Parathyroid adenoma (tissue), 2 donors: ENCODE data around the gene LSAMP.

Source experiments
- H2AFZ ChIP-seq: fragments of 300-600 bp; sonication (generic); one replicate; pipeline ENCODE4 v1.7.0; 2017; ENCODE audit warnings: antibody characterized with exemption, mild to moderate bottlenecking
- H3K27ac ChIP-seq: fragments of 300-600 bp; sonication (generic); one replicate; pipeline ENCODE4 v1.7.0; 2017
- H3K27me3 ChIP-seq: fragments of 300-600 bp; sonication (generic); one replicate; pipeline ENCODE4 v1.7.0; 2017; ENCODE audit warnings: low read length; ENCODE audit not compliant: control insufficient read depth, insufficient read depth
- H3K36me3 ChIP-seq: fragments of 300-600 bp; sonication (generic); one replicate; pipeline ENCODE4 v1.7.0; 2017; ENCODE audit warnings: low read length; ENCODE audit not compliant: control insufficient read depth, insufficient read depth
- H3K4me1 ChIP-seq: fragments of 300-600 bp; sonication (generic); one replicate; pipeline ENCODE4 v1.7.0; 2017; ENCODE audit warnings: control low read depth
- H3K4me2 ChIP-seq: fragments of 300-600 bp; sonication (generic); one replicate; pipeline ENCODE4 v1.7.0; 2017; ENCODE audit warnings: low read length
- H3K4me3 ChIP-seq: fragments of 300-600 bp; sonication (generic); one replicate; pipeline ENCODE4 v1.7.0; 2017; ENCODE audit warnings: low read depth, low read length
- H3K79me2 ChIP-seq: fragments of 300-600 bp; sonication (generic); one replicate; pipeline ENCODE4 v1.7.0; 2017; ENCODE audit warnings: control low read depth
- H3K9ac ChIP-seq: fragments of 300-600 bp; sonication (generic); one replicate; pipeline ENCODE4 v1.7.0; 2017; ENCODE audit warnings: mild to moderate bottlenecking
- H3K9me3 ChIP-seq: fragments of 300-600 bp; sonication (generic); one replicate; pipeline ENCODE4 v1.7.0; 2017; ENCODE audit warnings: low read length; ENCODE audit not compliant: control insufficient read depth
- TF ChIP-seq, protein P1 (sequence below): fragments of 300-600 bp; sonication (generic); IDR thresholded peaks from one replicate; pipeline ENCODE4 v1.7.0; 2017; ENCODE audit warnings: antibody characterized with exemption, mild to moderate bottlenecking
- donor health status: primary hyperparathyroidism.

Gene LSAMP

DNA sequence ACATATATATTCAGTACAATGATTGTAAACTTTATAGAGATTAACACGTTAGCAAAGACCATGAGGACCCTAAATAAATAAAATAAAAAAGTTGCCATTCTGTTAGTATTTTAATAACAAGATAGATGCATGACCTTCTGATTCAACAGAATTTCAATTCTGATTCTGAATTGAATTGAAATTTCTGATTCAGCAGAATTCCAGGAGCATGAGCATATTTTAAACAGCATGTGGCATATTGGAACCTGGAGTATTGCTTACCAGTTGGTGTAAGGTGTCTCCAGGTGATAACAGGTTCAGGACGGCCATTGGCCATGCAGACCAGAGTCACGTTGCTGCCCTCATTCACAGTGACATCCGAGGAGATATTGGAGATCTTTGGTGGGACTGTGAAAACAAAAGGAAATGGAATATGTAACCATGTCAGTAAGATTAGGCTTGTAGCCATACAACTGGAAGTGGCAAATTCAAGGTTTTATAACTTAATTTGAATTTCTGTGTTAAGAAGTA is 426.0 kb downstream of the LSAMP start:
- Histone ChIP-seq H3K4me1 (no peaks in the 10 kb centered on the region), H3K27ac (no peak overlapping the region), H3K9me3 (no peaks in the 10 kb centered on the region), H3K79me2 (no peaks in the 10 kb centered on the region), H3K9ac (no peak overlapping the region), H2AFZ (no peak overlapping the region), H3K36me3 (no peaks in the 10 kb centered on the region), H3K4me3 (no peak overlapping the region), H3K4me2 (no peak overlapping the region), H3K27me3 (no peaks in the 10 kb centered on the region)
- TF ChIP-seq, protein P1, sequence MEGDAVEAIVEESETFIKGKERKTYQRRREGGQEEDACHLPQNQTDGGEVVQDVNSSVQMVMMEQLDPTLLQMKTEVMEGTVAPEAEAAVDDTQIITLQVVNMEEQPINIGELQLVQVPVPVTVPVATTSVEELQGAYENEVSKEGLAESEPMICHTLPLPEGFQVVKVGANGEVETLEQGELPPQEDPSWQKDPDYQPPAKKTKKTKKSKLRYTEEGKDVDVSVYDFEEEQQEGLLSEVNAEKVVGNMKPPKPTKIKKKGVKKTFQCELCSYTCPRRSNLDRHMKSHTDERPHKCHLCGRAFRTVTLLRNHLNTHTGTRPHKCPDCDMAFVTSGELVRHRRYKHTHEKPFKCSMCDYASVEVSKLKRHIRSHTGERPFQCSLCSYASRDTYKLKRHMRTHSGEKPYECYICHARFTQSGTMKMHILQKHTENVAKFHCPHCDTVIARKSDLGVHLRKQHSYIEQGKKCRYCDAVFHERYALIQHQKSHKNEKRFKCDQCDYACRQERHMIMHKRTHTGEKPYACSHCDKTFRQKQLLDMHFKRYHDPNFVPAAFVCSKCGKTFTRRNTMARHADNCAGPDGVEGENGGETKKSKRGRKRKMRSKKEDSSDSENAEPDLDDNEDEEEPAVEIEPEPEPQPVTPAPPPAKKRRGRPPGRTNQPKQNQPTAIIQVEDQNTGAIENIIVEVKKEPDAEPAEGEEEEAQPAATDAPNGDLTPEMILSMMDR: no peak

DNA sequence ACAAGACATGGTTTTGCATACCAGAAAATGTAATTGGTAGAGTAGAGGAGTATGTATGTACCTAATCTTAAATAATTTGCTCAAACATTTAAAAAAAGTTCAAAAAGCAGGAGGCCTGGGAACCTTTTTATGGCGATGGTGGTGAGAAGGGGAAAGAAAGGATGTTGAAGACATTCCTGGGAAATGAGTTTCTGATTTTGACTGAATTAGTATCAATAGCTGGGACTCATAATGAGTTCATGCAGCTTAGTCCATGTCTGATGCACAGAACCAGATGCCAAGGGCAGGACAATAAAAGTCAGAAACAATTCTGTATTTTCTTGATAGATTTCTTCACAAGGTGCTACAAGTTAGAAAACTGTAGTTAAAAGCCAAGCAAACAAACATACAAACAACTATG is 426.6 kb downstream of the LSAMP start:
- H3K27ac ChIP-seq: no peak overlapping the region
- no peaks in the 10 kb centered on the region for H3K27me3 ChIP-seq
- H3K9me3 ChIP-seq: no peaks in the 10 kb centered on the region
- no peak overlapping the region for H3K9ac ChIP-seq
- TF ChIP-seq, protein P1: no peak
- H2AFZ ChIP-seq: no peak overlapping the region
- no peak overlapping the region for H3K4me3 ChIP-seq
- H3K4me2 ChIP-seq: no peak overlapping the region
- H3K36me3 ChIP-seq: no peaks in the 10 kb centered on the region
- no peaks in the 10 kb centered on the region for H3K79me2 ChIP-seq
- no peaks in the 10 kb centered on the region for H3K4me1 ChIP-seq

DNA sequence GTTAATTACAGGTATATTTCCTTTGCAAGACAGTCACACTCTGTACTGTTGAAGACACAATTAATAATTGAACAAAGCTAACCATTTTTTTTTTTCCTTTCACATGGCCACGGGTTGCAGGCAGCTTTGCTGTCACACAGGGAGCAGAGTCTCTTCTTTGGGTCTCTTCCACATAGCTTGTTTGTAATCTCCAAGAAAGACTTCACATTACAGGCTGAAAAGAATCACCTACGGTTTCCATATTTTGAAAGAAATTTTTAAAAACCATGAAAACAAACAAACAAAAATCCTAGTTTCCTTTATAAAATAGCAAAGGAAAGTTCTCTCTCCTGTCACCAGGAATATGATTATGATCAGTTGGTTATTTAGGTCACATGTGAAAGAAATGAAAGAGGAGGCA is 429.4 kb downstream of the LSAMP start:
- no peak overlapping the region for H3K4me3 ChIP-seq
- H3K27me3 ChIP-seq: no peaks in the 10 kb centered on the region
- no peak overlapping the region for H2AFZ ChIP-seq
- TF ChIP-seq, protein P1: no peak
- H3K27ac ChIP-seq: no peak overlapping the region
- no peaks in the 10 kb centered on the region for H3K9me3 ChIP-seq
- no peak overlapping the region for H3K9ac ChIP-seq
- no peaks in the 10 kb centered on the region for H3K36me3 ChIP-seq
- no peaks in the 10 kb centered on the region for H3K4me1 ChIP-seq
- no peaks in the 10 kb centered on the region for H3K79me2 ChIP-seq
- no peak overlapping the region for H3K4me2 ChIP-seq

DNA sequence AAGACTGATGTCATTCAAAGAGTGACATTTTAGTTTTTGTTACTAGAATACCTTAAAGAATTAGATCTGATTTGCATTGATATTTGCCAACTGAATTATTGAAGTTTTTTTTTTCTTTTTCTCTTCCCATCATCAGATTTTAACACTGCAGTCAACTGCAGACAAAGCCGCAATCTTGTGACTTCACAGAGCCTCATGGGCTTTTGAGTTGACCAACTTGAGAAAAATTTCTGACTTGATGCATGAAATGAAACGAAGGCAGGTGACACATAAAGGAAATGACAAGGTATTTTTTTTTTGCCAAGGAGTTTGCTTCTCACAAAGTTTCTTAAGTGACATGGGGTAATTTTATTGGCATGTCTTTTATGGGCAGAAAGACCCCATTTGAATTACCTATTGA is 438.3 kb downstream of the LSAMP start:
- no peaks in the 10 kb centered on the region for H3K4me1 ChIP-seq
- H3K9ac ChIP-seq: no peak overlapping the region
- no peak overlapping the region for H2AFZ ChIP-seq
- no peaks in the 10 kb centered on the region for H3K9me3 ChIP-seq
- no peaks in the 10 kb centered on the region for H3K27me3 ChIP-seq
- TF ChIP-seq, protein P1: no peak
- H3K4me2 ChIP-seq: no peak overlapping the region
- no peak overlapping the region for H3K4me3 ChIP-seq
- H3K27ac ChIP-seq: no peak overlapping the region
- H3K79me2 ChIP-seq: no peaks in the 10 kb centered on the region
- no peaks in the 10 kb centered on the region for H3K36me3 ChIP-seq

DNA sequence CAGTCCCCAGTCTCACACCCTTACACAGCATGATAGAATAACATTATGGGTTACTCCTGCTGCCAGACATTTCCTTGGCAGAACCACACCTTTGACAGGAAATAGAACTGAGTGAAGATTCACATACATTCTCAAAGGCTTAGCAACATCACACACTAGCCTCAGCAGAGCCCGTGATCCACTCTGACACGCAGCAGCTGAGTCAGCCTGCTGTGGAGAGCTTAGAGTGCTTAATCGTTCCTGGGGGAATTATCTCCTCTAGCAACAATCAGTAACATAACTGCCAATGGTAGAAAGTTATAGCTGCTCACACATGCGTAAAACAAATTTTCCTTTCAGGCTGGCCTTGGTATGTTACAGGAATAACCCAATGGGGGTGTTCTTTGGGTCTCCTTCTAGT is 439.9 kb downstream of the LSAMP start:
- TF ChIP-seq, protein P1: no peak
- Histone ChIP-seq H2AFZ (no peak overlapping the region), H3K9me3 (no peaks in the 10 kb centered on the region), H3K9ac (no peak overlapping the region), H3K4me2 (no peak overlapping the region), H3K79me2 (no peaks in the 10 kb centered on the region), H3K36me3 (no peaks in the 10 kb centered on the region), H3K27ac (no peak overlapping the region), H3K4me3 (no peak overlapping the region), H3K4me1 (no peaks in the 10 kb centered on the region), H3K27me3 (no peaks in the 10 kb centered on the region)
